ENCODE measurements around the gene NFYC. TPM values are rescaled to one million over a fixed set of nuclear protein-coding genes. Genes with fewer than 3 reads are reported as not detected.

NFYC gene
- total RNA-seq, 1 experiment from 2014 or later, result 46.5 TPM

DNA sequence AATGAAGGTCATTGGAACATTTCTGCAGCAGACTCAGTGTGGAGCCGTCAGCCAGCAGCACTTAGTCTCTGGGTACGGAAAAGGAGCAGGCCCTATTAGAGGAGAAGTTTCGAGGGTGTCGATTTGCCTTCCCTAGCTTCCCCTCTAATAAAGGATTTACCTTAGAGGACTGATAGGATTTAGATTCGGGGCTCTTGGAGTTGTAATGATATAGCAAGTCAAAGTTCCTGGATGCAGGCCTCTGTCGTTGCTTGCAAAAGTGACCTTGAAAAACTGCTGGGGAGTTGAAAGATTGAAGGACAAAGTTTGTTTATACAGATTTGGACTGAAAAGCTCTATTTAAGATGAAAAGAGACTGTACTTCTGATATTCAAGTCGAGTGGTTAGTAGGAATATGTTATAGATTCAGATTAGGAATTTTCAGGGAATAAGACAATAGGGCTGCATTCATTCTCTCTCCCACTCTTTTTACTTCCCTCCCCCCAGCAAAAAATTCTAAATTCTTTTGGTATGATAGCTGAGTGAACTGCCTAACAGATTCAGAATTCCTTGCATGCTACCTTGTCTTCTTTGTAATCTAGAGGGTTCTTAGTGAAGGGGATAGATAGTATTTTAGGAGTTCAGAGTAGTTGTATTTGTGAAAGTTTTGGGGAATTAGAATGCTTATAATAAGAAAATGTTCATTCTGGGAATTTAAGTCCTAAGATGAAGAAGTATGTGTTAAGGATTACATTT lies 19.2 kb downstream of the NFYC start (continued):
- TF ChIP-seq PRRX2 (CRISPR knock-in tag; IDR thresholded peaks at IDR 0.05), result no peak
- TF ChIP-seq, protein P1, sequence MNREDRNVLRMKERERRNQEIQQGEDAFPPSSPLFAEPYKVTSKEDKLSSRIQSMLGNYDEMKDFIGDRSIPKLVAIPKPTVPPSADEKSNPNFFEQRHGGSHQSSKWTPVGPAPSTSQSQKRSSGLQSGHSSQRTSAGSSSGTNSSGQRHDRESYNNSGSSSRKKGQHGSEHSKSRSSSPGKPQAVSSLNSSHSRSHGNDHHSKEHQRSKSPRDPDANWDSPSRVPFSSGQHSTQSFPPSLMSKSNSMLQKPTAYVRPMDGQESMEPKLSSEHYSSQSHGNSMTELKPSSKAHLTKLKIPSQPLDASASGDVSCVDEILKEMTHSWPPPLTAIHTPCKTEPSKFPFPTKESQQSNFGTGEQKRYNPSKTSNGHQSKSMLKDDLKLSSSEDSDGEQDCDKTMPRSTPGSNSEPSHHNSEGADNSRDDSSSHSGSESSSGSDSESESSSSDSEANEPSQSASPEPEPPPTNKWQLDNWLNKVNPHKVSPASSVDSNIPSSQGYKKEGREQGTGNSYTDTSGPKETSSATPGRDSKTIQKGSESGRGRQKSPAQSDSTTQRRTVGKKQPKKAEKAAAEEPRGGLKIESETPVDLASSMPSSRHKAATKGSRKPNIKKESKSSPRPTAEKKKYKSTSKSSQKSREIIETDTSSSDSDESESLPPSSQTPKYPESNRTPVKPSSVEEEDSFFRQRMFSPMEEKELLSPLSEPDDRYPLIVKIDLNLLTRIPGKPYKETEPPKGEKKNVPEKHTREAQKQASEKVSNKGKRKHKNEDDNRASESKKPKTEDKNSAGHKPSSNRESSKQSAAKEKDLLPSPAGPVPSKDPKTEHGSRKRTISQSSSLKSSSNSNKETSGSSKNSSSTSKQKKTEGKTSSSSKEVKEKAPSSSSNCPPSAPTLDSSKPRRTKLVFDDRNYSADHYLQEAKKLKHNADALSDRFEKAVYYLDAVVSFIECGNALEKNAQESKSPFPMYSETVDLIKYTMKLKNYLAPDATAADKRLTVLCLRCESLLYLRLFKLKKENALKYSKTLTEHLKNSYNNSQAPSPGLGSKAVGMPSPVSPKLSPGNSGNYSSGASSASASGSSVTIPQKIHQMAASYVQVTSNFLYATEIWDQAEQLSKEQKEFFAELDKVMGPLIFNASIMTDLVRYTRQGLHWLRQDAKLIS (CRISPR knock-in tag; IDR thresholded peaks at IDR 0.05; ENCODE audit: borderline replicate concordance), result no peak

- Mint-ChIP-seq H3K9me3 (no peaks in the 10 kb centered on the region), H3K27me3 (ENCODE audit: low read depth) (no peaks in the 10 kb centered on the region), H3K4me3 (peak overlapping the region; percentile 94), H3K36me3 (peaks cover 9% of the 10 kb centered on the region), H3K27ac (peak overlapping the region; percentile 70), H3K4me1 (peaks cover 41% of the 10 kb centered on the region)
- no peak for ATAC-seq
- POLR2A ChIA-PET, result interaction anchor here (0.6 to 1.2 kb wide), 2 partner anchors 20 to 26 kb away, joined by 4 read pairs; partner anchors contain the start of gene NFYC
- DNase-seq (ENCODE audit: low spot score), result no peak
- CTCF ChIA-PET, result interaction anchor here (2.0 to 3.1 kb wide), 2 partner anchors 11 to 62 kb away, joined by 6 to 11 read pairs; no protein-coding TSS in a partner anchor
- no peak for TF ChIP-seq HMGXB4 (CRISPR knock-in tag; IDR thresholded peaks at IDR 0.05)
These were observed 20.2 kb downstream of the NFYC start for GRCh38 chr1:40711465-40712404.

DNA sequence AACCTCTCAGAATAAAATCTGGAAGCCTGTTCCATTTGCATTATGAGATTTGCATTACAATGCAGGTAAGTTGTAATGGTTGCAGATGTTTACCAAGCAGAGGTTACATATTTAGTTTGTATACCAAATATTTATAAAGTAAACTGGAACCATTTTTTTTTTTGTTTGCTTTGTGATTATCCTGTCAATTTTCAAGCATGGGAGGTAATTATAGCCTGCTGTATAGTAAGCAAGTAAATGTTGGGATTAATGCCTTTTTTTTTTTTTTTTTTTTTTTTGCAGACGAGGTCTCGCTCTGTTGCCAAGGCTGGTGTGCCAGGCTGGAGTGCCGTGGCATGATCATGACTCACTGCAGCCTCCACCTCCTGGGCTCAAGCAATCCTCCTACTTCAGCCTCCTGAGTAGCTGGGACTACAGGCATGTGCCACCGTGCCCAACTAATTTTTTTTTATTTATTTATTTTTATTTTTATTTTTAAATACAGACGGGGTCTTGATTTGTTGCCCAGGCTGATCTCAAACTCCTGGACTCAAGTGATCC lies 21.0 kb downstream of the NFYC start:
- Mint-ChIP-seq H3K27ac (no peak overlapping the region), H3K9me3 (no peaks in the 10 kb centered on the region), H3K4me1 (peaks cover 41% of the 10 kb centered on the region), H3K36me3 (peaks cover 9% of the 10 kb centered on the region), H3K27me3 (ENCODE audit: low read depth) (no peaks in the 10 kb centered on the region), H3K4me3 (peak overlapping the region; percentile 94)
- TF ChIP-seq FOXJ3 (CRISPR knock-in tag; IDR thresholded peaks at IDR 0.05; ENCODE audit: borderline replicate concordance) (no peak), ATF2 (CRISPR knock-in tag; IDR thresholded peaks at IDR 0.05; ENCODE audit: borderline replicate concordance, low read depth) (no peak), ZNF138 (CRISPR knock-in tag; conservative IDR thresholded peaks at IDR 0.05) (no peak), SP1 (CRISPR knock-in tag; conservative IDR thresholded peaks at IDR 0.05) (no peak), ZNF671 (CRISPR knock-in tag; IDR thresholded peaks at IDR 0.05) (no peak), ZSCAN18 (CRISPR knock-in tag; IDR thresholded peaks at IDR 0.05) (no peak)
- TF ChIP-seq, protein P2, sequence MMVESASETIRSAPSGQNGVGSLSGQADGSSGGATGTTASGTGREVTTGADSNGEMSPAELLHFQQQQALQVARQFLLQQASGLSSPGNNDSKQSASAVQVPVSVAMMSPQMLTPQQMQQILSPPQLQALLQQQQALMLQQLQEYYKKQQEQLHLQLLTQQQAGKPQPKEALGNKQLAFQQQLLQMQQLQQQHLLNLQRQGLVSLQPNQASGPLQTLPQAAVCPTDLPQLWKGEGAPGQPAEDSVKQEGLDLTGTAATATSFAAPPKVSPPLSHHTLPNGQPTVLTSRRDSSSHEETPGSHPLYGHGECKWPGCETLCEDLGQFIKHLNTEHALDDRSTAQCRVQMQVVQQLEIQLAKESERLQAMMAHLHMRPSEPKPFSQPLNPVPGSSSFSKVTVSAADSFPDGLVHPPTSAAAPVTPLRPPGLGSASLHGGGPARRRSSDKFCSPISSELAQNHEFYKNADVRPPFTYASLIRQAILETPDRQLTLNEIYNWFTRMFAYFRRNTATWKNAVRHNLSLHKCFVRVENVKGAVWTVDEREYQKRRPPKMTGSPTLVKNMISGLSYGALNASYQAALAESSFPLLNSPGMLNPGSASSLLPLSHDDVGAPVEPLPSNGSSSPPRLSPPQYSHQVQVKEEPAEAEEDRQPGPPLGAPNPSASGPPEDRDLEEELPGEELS (CRISPR knock-in tag; IDR thresholded peaks at IDR 0.05), result no peak
- TF ChIP-seq, protein P3, sequence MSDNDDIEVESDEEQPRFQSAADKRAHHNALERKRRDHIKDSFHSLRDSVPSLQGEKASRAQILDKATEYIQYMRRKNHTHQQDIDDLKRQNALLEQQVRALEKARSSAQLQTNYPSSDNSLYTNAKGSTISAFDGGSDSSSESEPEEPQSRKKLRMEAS (CRISPR knock-in tag; IDR thresholded peaks at IDR 0.05), result no peak
- TF ChIP-seq, protein P4, sequence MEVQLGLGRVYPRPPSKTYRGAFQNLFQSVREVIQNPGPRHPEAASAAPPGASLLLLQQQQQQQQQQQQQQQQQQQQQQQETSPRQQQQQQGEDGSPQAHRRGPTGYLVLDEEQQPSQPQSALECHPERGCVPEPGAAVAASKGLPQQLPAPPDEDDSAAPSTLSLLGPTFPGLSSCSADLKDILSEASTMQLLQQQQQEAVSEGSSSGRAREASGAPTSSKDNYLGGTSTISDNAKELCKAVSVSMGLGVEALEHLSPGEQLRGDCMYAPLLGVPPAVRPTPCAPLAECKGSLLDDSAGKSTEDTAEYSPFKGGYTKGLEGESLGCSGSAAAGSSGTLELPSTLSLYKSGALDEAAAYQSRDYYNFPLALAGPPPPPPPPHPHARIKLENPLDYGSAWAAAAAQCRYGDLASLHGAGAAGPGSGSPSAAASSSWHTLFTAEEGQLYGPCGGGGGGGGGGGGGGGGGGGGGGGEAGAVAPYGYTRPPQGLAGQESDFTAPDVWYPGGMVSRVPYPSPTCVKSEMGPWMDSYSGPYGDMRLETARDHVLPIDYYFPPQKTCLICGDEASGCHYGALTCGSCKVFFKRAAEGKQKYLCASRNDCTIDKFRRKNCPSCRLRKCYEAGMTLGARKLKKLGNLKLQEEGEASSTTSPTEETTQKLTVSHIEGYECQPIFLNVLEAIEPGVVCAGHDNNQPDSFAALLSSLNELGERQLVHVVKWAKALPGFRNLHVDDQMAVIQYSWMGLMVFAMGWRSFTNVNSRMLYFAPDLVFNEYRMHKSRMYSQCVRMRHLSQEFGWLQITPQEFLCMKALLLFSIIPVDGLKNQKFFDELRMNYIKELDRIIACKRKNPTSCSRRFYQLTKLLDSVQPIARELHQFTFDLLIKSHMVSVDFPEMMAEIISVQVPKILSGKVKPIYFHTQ (CRISPR knock-in tag; IDR thresholded peaks at IDR 0.05), result no peak
- TF ChIP-seq, protein P5, sequence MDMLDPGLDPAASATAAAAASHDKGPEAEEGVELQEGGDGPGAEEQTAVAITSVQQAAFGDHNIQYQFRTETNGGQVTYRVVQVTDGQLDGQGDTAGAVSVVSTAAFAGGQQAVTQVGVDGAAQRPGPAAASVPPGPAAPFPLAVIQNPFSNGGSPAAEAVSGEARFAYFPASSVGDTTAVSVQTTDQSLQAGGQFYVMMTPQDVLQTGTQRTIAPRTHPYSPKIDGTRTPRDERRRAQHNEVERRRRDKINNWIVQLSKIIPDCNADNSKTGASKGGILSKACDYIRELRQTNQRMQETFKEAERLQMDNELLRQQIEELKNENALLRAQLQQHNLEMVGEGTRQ (CRISPR knock-in tag; IDR thresholded peaks at IDR 0.05), result no peak
- DNase-seq (ENCODE audit: low spot score), result no peak
- ChIA-PET CTCF (interaction anchor here (2.0 to 3.1 kb wide), 2 partner anchors 10 to 63 kb away, joined by 6 to 11 read pairs; no protein-coding TSS in a partner anchor), POLR2A (interaction anchor here (1.2 kb wide), 1 partner anchor 21 kb away, joined by 4 read pairs; the partner anchor contains the start of gene NFYC)
- no peak for ATAC-seq
